CD4-positive, alpha-beta memory T cell (primary cell): ENCODE results near the gene FKBP1B. TPM values are rescaled to one million over a fixed set of nuclear protein-coding genes. Genes with fewer than 3 reads are reported as not detected.
A peak's percentile ranks its signal among the peaks of the same experiment; 100 is the strongest.

Source experiments
- CTCF ChIA-PET: fragments of 350-600 bp; sonication (Branson Sonifier 250); formaldehyde crosslinking; loops from one replicate; lab custom pipeline; 2021; ENCODE audit warnings: inconsistent platforms; ENCODE audit not compliant: partially characterized antibody; lab: Charles Lee
- POLR2A ChIA-PET: fragments of 350-600 bp; sonication (Branson Sonifier 250); formaldehyde crosslinking; loops from one replicate; lab custom pipeline; 2021; ENCODE audit not compliant: partially characterized antibody; lab: Charles Lee
- DNase-seq, 5 donors: peaks; one replicate each; pipeline versions ENCODE4 v3.0.0 to v3.0.0-alpha.2; 2020 to 2022; ENCODE audit warnings: mixed read lengths in 1 of 5
- H3K27ac ChIP-seq: one replicate; pipeline ENCODE4 v1.7.0; 2013; ENCODE audit warnings: low read depth, low read length
- H3K27me3 ChIP-seq: 2 replicates; pipeline ENCODE4 v1.7.0; 2013; ENCODE audit warnings: mild to moderate bottlenecking, low read length, moderate library complexity; ENCODE audit not compliant: insufficient read depth
- H3K36me3 ChIP-seq: 2 replicates; pipeline ENCODE4 v1.7.0; 2013; ENCODE audit warnings: mild to moderate bottlenecking, low read length, moderate library complexity; ENCODE audit not compliant: insufficient read depth
- H3K4me1 ChIP-seq: 2 replicates; pipeline ENCODE4 v1.7.0; 2013; ENCODE audit warnings: mild to moderate bottlenecking, low read length, moderate library complexity; ENCODE audit not compliant: insufficient read depth
- H3K4me3 ChIP-seq, 2 donors: one replicate each; pipeline ENCODE4 v1.7.0; 2013; ENCODE audit warnings: low read length in 2 of 2, mild to moderate bottlenecking in 1 of 2
- H3K9me3 ChIP-seq, 2 donors: one replicate each; pipeline ENCODE4 v1.7.0; 2013; ENCODE audit warnings: low read length in 2 of 2, control low read depth in 1 of 2; ENCODE audit not compliant: control insufficient read depth in 1 of 2
- H3K27ac Mint-ChIP-seq, 7 donors: one replicate each; pipeline ENCODE4 v1.8.0; 2020 to 2021; ENCODE audit warnings: mixed read lengths in 7 of 7, mild to moderate bottlenecking in 6 of 7, inconsistent platforms in 3 of 7, moderate library complexity in 3 of 7
- H3K27me3 Mint-ChIP-seq, 2 donors: one replicate each; pipeline ENCODE4 v1.8.0; 2020 to 2021; ENCODE audit warnings: mixed read lengths in 2 of 2
- H3K36me3 Mint-ChIP-seq, 2 donors: one replicate each; pipeline ENCODE4 v1.8.0; 2020 to 2021; ENCODE audit warnings: mixed read lengths in 2 of 2, inconsistent platforms in 1 of 2, mild to moderate bottlenecking in 1 of 2
- H3K4me1 Mint-ChIP-seq, 4 donors: one replicate each; pipeline ENCODE4 v1.8.0; 2020 to 2021; ENCODE audit warnings: mixed read lengths in 4 of 4, mild to moderate bottlenecking in 1 of 4
- H3K4me3 Mint-ChIP-seq, 8 donors: one replicate each; pipeline ENCODE4 v1.8.0; 2020 to 2021; ENCODE audit warnings: mixed read lengths in 8 of 8, mild to moderate bottlenecking in 7 of 8, moderate library complexity in 6 of 8, inconsistent platforms in 3 of 8
- H3K9me3 Mint-ChIP-seq, 8 donors: one replicate each; pipeline ENCODE4 v1.8.0; 2020 to 2021; ENCODE audit warnings: mixed read lengths in 8 of 8, mild to moderate bottlenecking in 5 of 8, inconsistent platforms in 3 of 8, moderate library complexity in 1 of 8
- intact Hi-C: fragments of 100-400 bp; cut with micrococcal nuclease; formaldehyde crosslinking; loops from one replicate; pipeline ENCODE4 v1.15.1; 2023
- polyA plus RNA-seq, 2 donors: library from polyadenylated mRNA; unstranded; fragments of 300-500 nt; fragmentation: Illumina TruSeq; gene quantifications; one replicate each; pipeline ENCODE4 v1.2.3, GENCODE V29; 2021
- total RNA-seq, 2 experiments: library from RNA; stranded (reverse); gene quantifications; one replicate each; pipeline ENCODE4 v1.2.3, GENCODE V29; 2021

The FKBP1B gene
- total and polyA plus RNA-seq, 4 experiments from 2014 or later = 0.58 to 2.5 (median 1.8) TPM

DNA sequence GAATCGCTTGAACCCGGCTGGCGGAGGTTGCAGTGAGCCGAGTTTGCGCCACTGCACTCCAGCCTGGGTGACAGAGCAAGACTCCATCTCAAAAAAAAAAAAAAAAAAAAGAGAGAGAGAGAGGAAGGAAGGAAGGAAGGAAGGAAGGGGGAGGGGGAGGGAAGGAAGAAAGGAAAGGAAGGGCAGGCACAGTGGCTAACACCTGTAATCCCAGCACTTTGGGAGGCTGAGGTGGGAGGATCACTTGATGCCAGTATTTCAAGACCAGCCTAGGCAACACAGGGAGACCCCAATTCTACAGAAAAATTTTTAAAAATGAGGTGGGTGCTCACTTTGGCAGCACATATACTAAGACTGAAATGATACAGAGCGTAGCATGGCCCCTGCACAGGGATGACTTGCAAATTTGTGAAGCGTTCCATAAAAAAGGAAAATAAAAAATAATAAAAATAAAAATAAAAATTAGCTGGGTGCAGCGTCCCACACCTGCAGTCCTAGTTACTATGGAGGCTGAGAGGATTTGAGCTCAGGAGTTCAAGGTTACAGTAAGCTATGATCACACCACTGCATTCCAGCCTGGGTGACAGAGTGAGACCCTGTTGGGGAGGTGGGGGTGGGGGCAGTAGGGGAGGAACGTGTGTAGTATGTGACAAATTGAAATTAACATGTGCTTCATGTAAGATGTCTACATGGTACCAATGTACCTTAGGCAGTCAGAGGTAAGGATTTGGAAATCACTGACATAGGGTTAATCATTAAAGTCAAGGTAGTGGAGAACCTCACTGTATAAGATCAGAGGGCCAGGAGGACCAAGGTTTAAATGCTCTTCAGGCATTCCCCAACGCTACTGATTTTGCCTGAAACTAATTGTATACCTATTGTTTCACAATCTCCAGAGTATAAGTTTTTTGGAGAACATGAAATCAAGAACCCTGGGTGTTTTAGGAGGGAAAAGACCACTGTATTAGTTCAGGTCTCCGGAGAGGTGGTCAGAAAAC is 3.7 kb upstream of the FKBP1B start:
- Histone ChIP-seq H3K9me3 (no peaks in the 10 kb centered on the region), H3K27me3 (no peaks in the 10 kb centered on the region), H3K4me3 (no peak overlapping the region), H3K4me1 (peaks cover 25% of the 10 kb centered on the region), H3K27ac (no peak overlapping the region), H3K36me3 (no peaks in the 10 kb centered on the region)
- H3K4me1 Mint-ChIP-seq = peaks cover 16 to 28% (median 25%) of the 10 kb centered on the region in 4 donors
- H3K27me3 Mint-ChIP-seq = peaks cover 0 to 1% of the 10 kb centered on the region in 2 donors
- no peak for DNase-seq
- peak overlapping the region; percentile 52 to 100 (median 94) for H3K4me3 Mint-ChIP-seq
- POLR2A ChIA-PET = interaction anchor here (2.7 to 5.5 kb wide), 2 partner anchors 31 to 119 kb away, joined by 50 to 70 read pairs; partner anchors contain the start of genes ATAD2B and SF3B6
- H3K9me3 Mint-ChIP-seq = no peaks in the 10 kb centered on the region
- intact Hi-C loops = loop anchor here (2.0 kb wide), 1 partner anchor 39 kb away; the partner anchor contains the start of gene TP53I3
- CTCF ChIA-PET = interaction anchor here (1.7 kb wide), 1 partner anchor 31 kb away, joined by 6 read pairs; no protein-coding TSS in a partner anchor
- H3K36me3 Mint-ChIP-seq = peaks cover 0 to 7% of the 10 kb centered on the region in 2 donors
- no peak overlapping the region for H3K27ac Mint-ChIP-seq

DNA sequence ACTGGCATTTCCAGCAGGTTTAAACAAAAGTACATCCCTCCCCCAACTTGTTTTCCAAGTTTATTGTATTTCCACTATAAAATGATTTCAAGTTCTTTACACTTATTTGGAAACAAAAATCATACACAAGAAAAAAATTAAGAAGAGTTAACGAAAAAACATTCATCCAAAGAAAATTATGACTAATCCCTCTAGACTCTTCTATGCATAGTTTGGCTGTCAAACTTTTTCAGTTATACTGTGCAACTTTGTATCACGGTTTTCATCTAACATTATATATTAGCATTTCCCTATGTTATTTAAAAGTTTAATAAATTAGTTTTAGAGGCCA is 3.0 kb upstream of the FKBP1B start:
- peaks cover 25% of the 10 kb centered on the region for H3K4me1 ChIP-seq
- H3K4me1 Mint-ChIP-seq = peaks cover 16 to 28% (median 25%) of the 10 kb centered on the region in 4 donors
- intact Hi-C loops = loop anchor here (2.0 kb wide), 1 partner anchor 38 kb away; the partner anchor contains the start of gene TP53I3
- peak overlapping the region; percentile 65 for H3K27ac ChIP-seq
- H3K4me3 ChIP-seq = peak overlapping the region; percentile 89 to 90
- H3K4me3 Mint-ChIP-seq = peak overlapping the region; percentile 91 to 100 (median 96)
- POLR2A ChIA-PET = interaction anchor here (1.5 to 5.5 kb wide), 5 partner anchors 10 to 119 kb away, joined by 4 to 70 read pairs (median 9); partner anchors contain the start of genes ATAD2B, SF3B6 and TP53I3
- peaks cover 0 to 5% of the 10 kb centered on the region in 2 donors for H3K36me3 Mint-ChIP-seq
- no peak for DNase-seq
- no peaks in the 10 kb centered on the region for H3K9me3 ChIP-seq
- H3K27ac Mint-ChIP-seq = peak overlapping the region in 4 of 7 donors; percentile 91 to 98 (median 94)
- peaks cover 0 to 1% of the 10 kb centered on the region in 2 donors for H3K27me3 Mint-ChIP-seq
- no peaks in the 10 kb centered on the region for H3K9me3 Mint-ChIP-seq
- no peaks in the 10 kb centered on the region for H3K27me3 ChIP-seq
- CTCF ChIA-PET = interaction anchor here (1.1 to 2.7 kb wide), 5 partner anchors 20 to 119 kb away, joined by 3 to 15 read pairs (median 6); partner anchors contain the start of genes ATAD2B and TP53I3
- H3K36me3 ChIP-seq = no peaks in the 10 kb centered on the region

DNA sequence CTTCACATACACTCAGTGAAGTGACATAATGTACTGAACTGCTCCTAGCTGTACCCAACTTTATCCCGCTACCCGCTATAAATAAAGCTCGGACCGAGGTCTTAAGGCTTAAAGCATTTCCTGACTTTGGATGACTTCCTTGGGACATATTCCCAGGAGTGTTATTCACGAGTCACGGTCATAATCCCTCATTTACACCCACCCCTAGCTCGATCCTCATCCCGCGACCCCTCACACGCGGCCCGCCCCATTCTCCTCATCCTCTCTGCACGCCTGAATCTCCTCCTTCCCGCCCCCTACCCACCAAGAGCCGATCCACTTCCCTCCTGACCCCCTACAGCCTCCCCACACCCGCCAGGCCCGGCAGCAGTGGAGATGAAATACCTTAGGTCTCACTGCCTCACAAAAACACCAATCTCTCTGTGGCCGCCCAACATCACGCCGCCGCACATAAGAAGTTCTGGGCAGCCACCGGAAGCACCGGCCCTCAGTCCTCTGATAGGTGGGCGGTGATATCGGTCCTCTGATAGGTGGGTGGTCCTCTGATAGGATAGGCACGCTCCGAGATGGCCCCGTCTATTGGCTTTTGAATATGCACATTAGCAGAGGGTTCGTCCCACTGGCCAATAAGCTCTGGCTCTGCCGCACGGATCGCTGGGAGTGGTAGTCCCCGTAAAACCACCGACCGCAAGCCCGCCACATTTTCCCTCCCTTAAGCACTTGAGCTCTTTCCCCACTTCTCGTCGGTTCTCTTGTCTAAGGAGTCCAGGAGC is 2.4 kb upstream of the FKBP1B start, which contains the start of gene WDCP:
Gene WDCP, minus strand, starts transcription at position 462 of the 773 bp plus-strand sequence. CDS start 7,897 bp downstream, outside the sequence.
- Mint-ChIP-seq H3K4me1 (peaks cover 16 to 28% (median 25%) of the 10 kb centered on the region in 4 donors), H3K9me3 (no peaks in the 10 kb centered on the region), H3K27me3 (peaks cover 0 to 1% of the 10 kb centered on the region in 2 donors), H3K4me3 (peak within 1 kb of the TSS; percentile 91 to 100 (median 96)), H3K36me3 (peaks cover 0 to 5% of the 10 kb centered on the region in 2 donors), H3K27ac (peak within 1 kb of the TSS; percentile 69 to 98 (median 93))
- Histone ChIP-seq H3K27me3 (no peaks in the 10 kb centered on the region), H3K36me3 (no peaks in the 10 kb centered on the region), H3K4me1 (peaks cover 25% of the 10 kb centered on the region), H3K4me3 (peak within 1 kb of the TSS; percentile 89 to 90), H3K9me3 (no peaks in the 10 kb centered on the region), H3K27ac (peak within 1 kb of the TSS; percentile 65)
- intact Hi-C loops = loop anchor here (1.0 to 2.0 kb wide), 3 partner anchors 29 to 120 kb away; partner anchors contain the start of genes ATAD2B, SF3B6 and TP53I3
- ChIA-PET POLR2A (interaction anchor here (0.6 to 5.5 kb wide), 9 partner anchors 10 to 921 kb away, joined by 3 to 70 read pairs (median 4); partner anchors contain the start of genes ATAD2B, SF3B6 and TP53I3), CTCF (interaction anchor here (1.0 to 2.7 kb wide), 6 partner anchors 19 to 121 kb away, joined by 3 to 15 read pairs (median 5); partner anchors contain the start of genes ATAD2B and TP53I3)
- DNase-seq = peak; percentile 90 to 98 (median 92)

DNA sequence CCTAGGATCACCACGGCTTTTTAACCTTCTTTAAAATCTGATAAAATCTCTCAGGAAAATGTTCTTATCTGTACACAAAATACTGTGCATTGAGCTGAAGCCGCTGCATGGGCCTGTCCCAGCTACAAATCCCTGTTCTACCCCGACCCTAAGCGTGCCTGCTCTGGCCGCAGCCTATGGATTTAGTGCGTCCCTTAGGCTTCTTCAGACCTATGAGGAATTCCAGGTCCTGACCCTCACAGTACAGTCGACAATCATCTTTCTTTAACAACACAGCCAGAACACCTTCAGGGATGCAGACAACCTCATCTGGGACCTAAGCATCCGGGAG is 1.9 kb upstream of the FKBP1B start:
- H3K9me3 Mint-ChIP-seq = no peaks in the 10 kb centered on the region
- no peak for DNase-seq
- peaks cover 0 to 1% of the 10 kb centered on the region in 2 donors for H3K27me3 Mint-ChIP-seq
- peak overlapping the region; percentile 19 to 98 (median 92) for H3K27ac Mint-ChIP-seq
- no peaks in the 10 kb centered on the region for H3K27me3 ChIP-seq
- peak overlapping the region in 1 of 2 donors; percentile 89 for H3K4me3 ChIP-seq
- intact Hi-C loops = loop anchor here (1.0 to 2.0 kb wide), 3 partner anchors 29 to 120 kb away; partner anchors contain the start of genes ATAD2B, SF3B6 and TP53I3
- peaks cover 0 to 5% of the 10 kb centered on the region in 2 donors for H3K36me3 Mint-ChIP-seq
- ChIA-PET CTCF (interaction anchor here (1.0 to 2.7 kb wide), 6 partner anchors 18 to 122 kb away, joined by 3 to 15 read pairs (median 5); partner anchors contain the start of genes ATAD2B and TP53I3), POLR2A (interaction anchor here (0.6 to 5.5 kb wide), 9 partner anchors 11 to 920 kb away, joined by 3 to 70 read pairs (median 4); partner anchors contain the start of genes ATAD2B, SF3B6 and TP53I3)
- peaks cover 16 to 28% (median 25%) of the 10 kb centered on the region in 4 donors for H3K4me1 Mint-ChIP-seq
- no peak overlapping the region for H3K27ac ChIP-seq
- H3K9me3 ChIP-seq = no peaks in the 10 kb centered on the region
- H3K36me3 ChIP-seq = no peaks in the 10 kb centered on the region
- H3K4me1 ChIP-seq = peaks cover 25% of the 10 kb centered on the region
- H3K4me3 Mint-ChIP-seq = peak overlapping the region; percentile 91 to 100 (median 96)

DNA sequence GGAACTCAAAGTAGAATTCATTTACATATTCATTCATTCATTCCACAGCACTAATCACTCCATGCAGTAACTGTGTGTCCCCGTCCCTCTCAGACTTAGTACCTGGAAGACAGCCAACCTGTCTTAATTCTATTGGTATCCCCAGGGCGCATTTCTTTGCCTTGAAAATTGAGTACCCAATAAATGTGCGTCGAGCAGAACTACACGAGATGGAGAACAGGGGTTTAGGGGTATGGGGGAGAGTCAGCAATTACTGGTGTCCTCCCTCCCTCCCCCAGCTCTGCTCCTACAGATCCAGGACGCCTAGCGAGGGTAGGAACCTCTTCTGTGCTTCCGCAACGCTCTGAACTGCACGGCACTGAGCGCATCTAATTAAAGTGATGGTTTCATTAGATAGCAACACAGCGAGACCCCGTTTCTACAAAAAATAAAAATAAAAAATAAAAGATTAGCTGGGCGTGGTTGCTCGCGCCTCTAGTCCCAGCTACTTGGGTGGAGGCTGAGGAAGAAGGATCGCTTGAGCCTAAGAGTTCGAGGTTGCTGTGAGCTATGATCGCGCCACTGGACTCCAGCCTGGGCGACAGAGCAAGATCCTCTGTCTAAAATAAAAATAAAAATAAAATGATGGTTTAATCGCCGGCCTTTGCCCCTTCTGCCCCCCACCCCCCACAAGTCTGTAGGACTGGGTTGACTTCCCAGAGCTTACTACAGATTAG is 614 bp upstream of the FKBP1B start:
- H3K4me1 Mint-ChIP-seq = peaks cover 14 to 28% (median 24%) of the 10 kb centered on the region in 4 donors
- peak overlapping the region in 1 of 2 donors; percentile 54 for H3K4me3 ChIP-seq
- ChIA-PET POLR2A (interaction anchor here (0.6 to 5.5 kb wide), 3 partner anchors 22 to 122 kb away, joined by 3 to 70 read pairs (median 23); partner anchors contain the start of genes ATAD2B and SF3B6), CTCF (interaction anchor here (0.9 to 2.7 kb wide), 3 partner anchors 28 to 122 kb away, joined by 4 to 15 read pairs (median 8); partner anchors contain the start of genes ATAD2B and TP53I3)
- peaks cover 0 to 5% of the 10 kb centered on the region in 2 donors for H3K36me3 Mint-ChIP-seq
- peaks cover 25% of the 10 kb centered on the region for H3K4me1 ChIP-seq
- peak overlapping the region in 6 of 8 donors; percentile 80 to 96 (median 87) for H3K4me3 Mint-ChIP-seq
- peak overlapping the region in 3 of 7 donors; percentile 59 to 89 (median 82) for H3K27ac Mint-ChIP-seq
- H3K27me3 Mint-ChIP-seq = peaks cover 0 to 1% of the 10 kb centered on the region in 2 donors
- intact Hi-C loops = no loop called here
- H3K9me3 ChIP-seq = no peaks in the 10 kb centered on the region
- no peak overlapping the region for H3K27ac ChIP-seq
- H3K9me3 Mint-ChIP-seq = no peaks in the 10 kb centered on the region
- no peaks in the 10 kb centered on the region for H3K27me3 ChIP-seq
- H3K36me3 ChIP-seq = no peaks in the 10 kb centered on the region
- DNase-seq = peak in 1 of 5 donors; percentile 8
